ENCODE data around the gene AVL9.

GRCh38 chr7:32591938-32592337 lies 96.6 kb downstream of the AVL9 start:
- TF ChIP-seq GATA3 (IDR thresholded peaks at IDR 0.05; ENCODE audit: low read depth, low read length) (no peak), GATA2 (IDR thresholded peaks at IDR 0.05; ENCODE audit: low read depth, low read length) (no peak)

Measured in SH-SY5Y (cell line).